HG03196 (cell line): Measurements from ENCODE around the gene CTAGE8.
"Not testable (repeated sequence)": the region's sequence is repeated elsewhere in the genome, so short reads cannot be mapped to it uniquely, and the experiment has no call there.

Source experiments
- ATAC-seq: cut with Tn5 transposase; IDR thresholded peaks from one replicate; pipeline ENCODE4 v1.9.1; 2021; ENCODE audit not compliant: unreplicated experiment

CTAGE8 gene

DNA sequence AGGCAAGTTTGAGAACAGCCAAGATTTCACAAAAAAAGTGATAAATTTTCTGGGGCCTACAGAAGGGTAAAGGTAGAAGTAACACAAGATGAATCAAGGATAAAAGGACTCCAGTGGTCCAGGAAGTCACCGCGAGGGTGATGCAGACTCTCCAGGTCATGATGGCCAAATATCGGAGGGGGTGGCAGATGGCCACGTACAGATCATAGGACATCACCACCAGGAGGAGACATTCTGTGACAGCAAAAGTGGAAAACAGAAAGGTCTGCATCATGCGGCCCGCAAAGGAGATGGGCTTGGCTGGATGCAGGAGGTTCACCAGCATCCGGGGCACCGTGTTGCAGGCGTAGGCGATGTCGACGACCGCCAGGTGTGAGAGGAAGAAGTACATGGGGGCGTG, 10.0 kb downstream of the CTAGE8 start:
- ATAC-seq = not testable (repeated sequence)

DNA sequence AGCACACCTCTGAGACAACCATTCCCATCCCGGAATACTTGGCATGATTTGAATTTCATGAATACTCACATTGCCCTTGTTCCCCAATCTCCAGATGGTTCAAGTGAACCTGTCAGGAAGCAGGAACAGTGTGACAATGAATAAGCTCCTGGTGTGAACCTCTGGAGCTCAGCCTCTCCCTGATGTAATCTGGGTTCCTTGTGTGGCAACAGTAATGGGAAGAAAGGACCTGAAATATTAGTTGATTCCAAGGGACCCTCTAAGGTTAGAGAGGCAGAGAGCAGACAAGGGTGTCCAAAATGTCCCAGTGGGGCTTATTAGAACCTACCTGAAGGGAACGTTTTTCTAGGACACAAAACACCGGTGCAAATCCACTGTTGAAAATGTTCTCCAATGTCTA, 13.0 kb downstream of the CTAGE8 start:
- no peak for ATAC-seq

- ATAC-seq = no peak
These were observed 13.6 kb downstream of the CTAGE8 start for GRCh38 chr7:144255471-144255897.

DNA sequence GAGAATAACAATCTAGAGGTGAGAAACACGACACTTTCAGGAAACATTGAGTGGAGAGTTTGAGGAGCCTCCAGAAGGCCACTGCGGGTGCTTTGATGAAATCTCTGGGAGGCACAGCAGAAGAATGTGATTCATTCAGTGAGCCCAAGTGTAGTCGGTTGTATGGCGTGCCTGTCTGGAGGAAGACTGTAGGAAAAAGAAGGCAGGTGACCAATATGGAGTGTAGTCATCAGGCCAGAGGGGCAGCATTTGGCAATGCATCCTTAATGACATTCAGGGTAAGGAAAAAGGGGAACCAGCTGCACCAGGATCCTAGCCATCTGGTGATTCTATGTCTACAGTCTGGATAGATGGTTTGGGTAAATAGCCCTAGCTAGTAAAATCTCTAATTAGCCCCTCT, 16.8 kb downstream of the CTAGE8 start:
- ATAC-seq = not testable (repeated sequence)

- ATAC-seq = not testable (repeated sequence)
These were observed 21.3 kb downstream of the CTAGE8 start for GRCh38 chr7:144247674-144248330.

GRCh38 chr7:144246967-144247366, 22.1 kb downstream of the CTAGE8 start:
- ATAC-seq = not testable (repeated sequence)

DNA sequence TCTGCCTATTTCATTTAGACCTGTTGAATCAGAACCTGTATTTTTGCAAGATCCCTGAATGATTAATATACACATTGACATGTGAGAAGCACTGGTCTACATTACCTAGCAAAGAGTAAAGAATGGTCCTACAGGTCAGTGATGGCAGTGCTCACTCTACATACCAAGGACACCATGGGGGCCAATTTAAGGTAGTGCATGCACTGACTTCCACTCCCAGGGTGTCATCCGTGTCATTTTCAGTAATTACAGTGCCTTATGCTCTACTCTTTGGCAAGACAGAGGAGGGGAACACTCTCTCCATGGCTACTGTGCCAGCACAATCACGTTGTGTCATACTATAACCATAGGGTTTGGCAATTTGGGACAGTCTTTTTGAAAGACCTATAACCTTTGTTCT, 23.7 kb downstream of the CTAGE8 start:
- ATAC-seq = not testable (repeated sequence)

GRCh38 chr7:144239365-144239764, 29.7 kb downstream of the CTAGE8 start, which contains the start of gene OR2A42:
OR2A42 (minus strand) TSS chr7:144239605; CDS start chr7:144232843, 6,762 bp downstream.
- ATAC-seq = not testable (repeated sequence)

DNA sequence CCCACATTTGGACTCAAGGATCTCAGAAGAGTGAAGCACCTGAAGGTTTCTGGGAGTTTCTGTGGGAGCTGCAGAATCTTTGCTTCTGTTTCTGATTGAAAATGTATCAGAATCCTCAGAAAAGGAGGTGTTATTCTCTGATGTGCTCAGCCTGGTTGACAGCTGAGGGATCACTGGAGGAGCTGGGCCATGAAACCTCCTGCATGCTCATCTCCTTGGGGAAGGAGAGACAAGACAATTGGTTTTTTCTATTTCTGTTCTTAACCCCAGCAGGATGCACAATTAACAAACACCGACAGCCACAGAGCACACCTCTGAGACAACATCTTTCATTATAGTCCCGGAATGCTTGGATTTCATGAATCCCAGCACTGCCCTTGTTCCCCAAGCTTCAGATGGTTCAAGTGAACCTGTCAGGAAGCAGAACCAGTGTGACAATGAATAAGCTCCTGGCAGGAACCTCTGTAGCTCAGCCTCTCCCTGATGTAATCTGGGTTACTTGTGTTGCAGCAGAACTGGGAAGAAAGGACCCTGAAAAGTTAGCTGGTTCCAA, 30.5 kb downstream of the CTAGE8 start:
- ATAC-seq = not testable (repeated sequence)

DNA sequence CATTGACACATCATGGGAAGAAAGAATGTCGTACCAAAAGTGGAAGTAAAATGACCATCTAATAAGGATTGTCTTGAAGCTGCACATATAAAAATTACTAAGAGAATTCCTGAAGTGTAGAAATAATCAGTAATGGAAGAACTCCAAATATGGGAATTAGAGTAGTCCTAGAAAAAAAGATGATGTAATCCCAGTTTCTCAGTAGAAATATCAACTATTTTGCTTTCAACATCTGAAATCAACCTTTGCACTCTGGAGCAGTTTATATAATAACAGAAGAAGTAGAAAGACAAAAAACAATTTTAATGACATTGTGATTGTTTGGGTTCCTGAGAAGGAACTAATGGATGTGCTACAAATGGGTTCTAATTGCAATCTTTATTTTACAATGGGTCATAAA, 36.0 kb downstream of the CTAGE8 start:
- not testable (repeated sequence) for ATAC-seq

- not testable (repeated sequence) for ATAC-seq
These were observed 38.1 kb downstream of the CTAGE8 start for GRCh38 chr7:144231027-144231426.

- not testable (repeated sequence) for ATAC-seq
These were observed 40.3 kb downstream of the CTAGE8 start for GRCh38 chr7:144228810-144229209.

- ATAC-seq = not testable (repeated sequence)
These were observed 42.2 kb downstream of the CTAGE8 start for GRCh38 chr7:144226866-144227265.

- not testable (repeated sequence) for ATAC-seq
These were observed 45.4 kb downstream of the CTAGE8 start for GRCh38 chr7:144223675-144224074.

GRCh38 chr7:144220531-144220930, 48.6 kb downstream of the CTAGE8 start:
- ATAC-seq = not testable (repeated sequence)

DNA sequence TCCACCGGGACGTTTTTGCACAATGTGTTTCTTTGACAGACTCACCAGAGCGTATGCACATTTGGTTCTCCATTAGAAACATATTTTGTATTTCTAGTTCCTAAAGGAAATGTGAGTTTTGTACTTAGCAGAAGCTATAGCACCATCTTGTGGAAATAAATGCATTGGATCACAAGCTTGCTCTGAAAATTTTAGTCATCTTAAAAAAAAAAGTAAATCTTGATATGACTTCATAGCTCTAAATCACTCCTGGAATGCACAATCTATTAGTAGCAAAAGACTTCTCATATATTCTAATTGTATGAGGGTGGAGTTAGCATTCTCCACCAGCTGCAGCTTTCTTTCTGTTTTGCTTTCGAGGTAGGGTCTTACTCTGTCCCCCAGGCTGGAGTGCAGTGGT, 49.9 kb downstream of the CTAGE8 start:
- ATAC-seq = not testable (repeated sequence)

- ATAC-seq = not testable (repeated sequence)
These were observed 50.5 kb downstream of the CTAGE8 start for GRCh38 chr7:144218581-144218980.

DNA sequence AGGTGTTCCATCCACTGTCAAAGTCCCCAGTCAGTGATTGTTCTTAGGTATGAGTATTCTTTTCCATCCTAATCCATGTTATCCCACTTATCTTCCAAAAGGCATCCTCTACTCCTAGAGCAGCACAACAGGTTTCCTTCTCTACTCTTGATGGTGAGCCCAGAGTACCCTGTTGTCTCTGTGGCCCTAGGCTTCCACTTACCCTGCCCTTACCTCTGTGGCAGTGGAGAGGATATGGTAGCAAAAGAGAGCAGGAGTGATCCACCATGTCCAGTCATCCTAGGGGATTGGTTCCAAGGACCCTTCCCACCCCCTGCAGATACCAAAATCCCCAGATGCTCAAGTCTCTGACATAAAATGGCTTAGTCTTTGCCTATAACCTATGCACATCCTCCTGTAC, 51.9 kb downstream of the CTAGE8 start:
- ATAC-seq = not testable (repeated sequence)
